GM06990 (cell line): ENCODE measurements around the gene ITM2C.

Experiments used
- DNase-seq: peaks from one replicate; pipeline ENCODE4 v3.0.0-alpha.2; 2011; ENCODE audit not compliant: insufficient read length; ENCODE audit errors: extremely low read depth
- H3K27me3 ChIP-seq: replicated peaks from 2 replicates; pipeline ENCODE4 v1.6.0; 2011; ENCODE audit warnings: low read length; ENCODE audit not compliant: control insufficient read depth, insufficient read depth
- H3K36me3 ChIP-seq: 2 replicates; pipeline ENCODE4 v1.5.1; 2011; ENCODE audit warnings: low read length; ENCODE audit not compliant: control insufficient read depth, insufficient read depth
- H3K4me3 ChIP-seq: replicated peaks from 2 replicates; pipeline ENCODE4 v1.5.1; 2011; ENCODE audit warnings: low read depth, mild to moderate bottlenecking, control low read depth, low read length
- TF ChIP-seq, protein P1 (sequence below): IDR thresholded peaks from 2 replicates; pipeline ENCODE4 v1.5.1; 2011; ENCODE audit warnings: low read length, control low read depth, mild to moderate bottlenecking, inconsistent platforms; ENCODE audit not compliant: insufficient read depth, poor library complexity, severe bottlenecking

Gene ITM2C

DNA sequence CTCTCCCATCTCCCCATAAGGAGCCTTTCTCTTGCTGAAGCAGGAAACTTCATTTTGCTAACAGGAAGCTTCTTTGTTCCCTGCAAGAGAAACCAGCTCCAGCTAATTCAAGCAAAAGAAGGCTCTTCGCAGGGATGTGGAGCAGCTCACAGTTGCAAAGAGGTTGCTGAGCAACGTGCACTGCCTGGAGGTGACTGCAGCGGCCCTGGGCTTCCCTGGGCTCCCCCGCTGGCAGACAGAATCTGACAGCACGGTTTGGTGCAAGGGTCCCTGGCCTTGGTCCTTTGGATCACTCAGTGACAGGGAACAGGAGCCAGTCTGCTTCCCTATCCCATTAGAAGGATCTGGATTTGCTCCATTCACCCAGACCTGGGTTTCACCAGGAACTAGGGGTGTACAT, 34.5 kb downstream of the ITM2C start:
- TF ChIP-seq, protein P1, sequence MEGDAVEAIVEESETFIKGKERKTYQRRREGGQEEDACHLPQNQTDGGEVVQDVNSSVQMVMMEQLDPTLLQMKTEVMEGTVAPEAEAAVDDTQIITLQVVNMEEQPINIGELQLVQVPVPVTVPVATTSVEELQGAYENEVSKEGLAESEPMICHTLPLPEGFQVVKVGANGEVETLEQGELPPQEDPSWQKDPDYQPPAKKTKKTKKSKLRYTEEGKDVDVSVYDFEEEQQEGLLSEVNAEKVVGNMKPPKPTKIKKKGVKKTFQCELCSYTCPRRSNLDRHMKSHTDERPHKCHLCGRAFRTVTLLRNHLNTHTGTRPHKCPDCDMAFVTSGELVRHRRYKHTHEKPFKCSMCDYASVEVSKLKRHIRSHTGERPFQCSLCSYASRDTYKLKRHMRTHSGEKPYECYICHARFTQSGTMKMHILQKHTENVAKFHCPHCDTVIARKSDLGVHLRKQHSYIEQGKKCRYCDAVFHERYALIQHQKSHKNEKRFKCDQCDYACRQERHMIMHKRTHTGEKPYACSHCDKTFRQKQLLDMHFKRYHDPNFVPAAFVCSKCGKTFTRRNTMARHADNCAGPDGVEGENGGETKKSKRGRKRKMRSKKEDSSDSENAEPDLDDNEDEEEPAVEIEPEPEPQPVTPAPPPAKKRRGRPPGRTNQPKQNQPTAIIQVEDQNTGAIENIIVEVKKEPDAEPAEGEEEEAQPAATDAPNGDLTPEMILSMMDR, result no peak
- DNase-seq, result no peak

DNA sequence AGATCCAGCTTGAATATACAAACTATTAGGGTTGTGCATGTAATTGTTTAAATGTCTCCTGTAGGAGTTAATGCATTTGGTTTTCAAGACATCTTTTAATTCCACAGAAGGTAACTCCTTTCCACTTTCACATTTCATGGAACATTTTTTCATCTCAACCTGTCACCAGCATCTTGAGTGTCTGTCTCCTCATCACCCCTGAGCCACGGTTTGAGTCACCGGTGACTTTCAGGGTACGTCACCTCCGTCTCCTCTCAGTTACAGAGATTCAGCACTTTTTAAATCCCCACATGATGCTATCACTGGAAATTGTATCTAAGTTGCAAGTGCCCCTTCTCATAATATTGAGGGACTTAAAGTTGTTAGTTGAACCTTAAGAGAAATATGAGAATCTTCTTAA, 35.0 kb downstream of the ITM2C start:
- Histone ChIP-seq H3K4me3 (no peak overlapping the region), H3K27me3 (no peaks in the 10 kb centered on the region), H3K36me3 (peaks cover 3% of the 10 kb centered on the region)
- TF ChIP-seq, protein P1, result no peak
- DNase-seq, result no peak

More for the DNA sequence above, 34.5 kb downstream of the ITM2C start:
- Histone ChIP-seq H3K27me3 (no peaks in the 10 kb centered on the region), H3K4me3 (no peak overlapping the region), H3K36me3 (0 out of 2 replicates have a peak, but pooled peaks cover 2% of the 10 kb centered on the region)

DNA sequence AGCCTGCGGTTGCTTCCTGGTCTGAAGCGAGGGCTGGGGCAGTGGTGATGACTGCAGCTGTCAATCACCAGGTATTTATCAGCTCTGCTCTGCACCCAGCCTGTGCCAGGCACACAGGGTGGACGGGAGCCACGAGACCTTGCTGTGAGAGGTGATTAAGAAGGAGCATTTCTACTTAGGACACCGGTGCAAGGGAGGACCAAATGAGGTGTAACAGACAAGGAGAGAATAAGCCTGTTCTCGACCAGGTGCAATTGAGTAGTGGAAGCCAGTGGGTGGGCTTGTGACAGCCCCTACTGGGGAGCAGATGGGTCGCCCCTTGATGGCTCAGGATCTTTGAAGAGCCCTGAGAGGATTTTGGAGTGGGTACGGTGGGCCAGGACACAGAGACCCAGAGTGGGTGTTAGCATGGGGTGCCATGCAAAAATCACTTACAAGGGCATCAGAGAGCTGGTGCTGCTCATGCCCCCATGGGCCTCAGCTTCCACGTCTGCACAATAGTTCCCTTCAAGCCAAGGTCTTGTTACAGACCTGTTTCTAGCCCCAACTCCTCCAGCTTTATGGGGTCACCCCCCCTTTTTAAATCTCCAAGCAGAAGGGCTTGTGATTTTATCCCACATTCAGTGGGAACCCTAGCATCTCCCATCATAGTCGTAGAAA, 35.7 kb downstream of the ITM2C start:
- no peaks in the 10 kb centered on the region for H3K27me3 ChIP-seq
- H3K4me3 ChIP-seq, result no peak overlapping the region
- TF ChIP-seq, protein P1, result no peak
- H3K36me3 ChIP-seq, result peaks cover 7% of the 10 kb centered on the region
- DNase-seq, result no peak

DNA sequence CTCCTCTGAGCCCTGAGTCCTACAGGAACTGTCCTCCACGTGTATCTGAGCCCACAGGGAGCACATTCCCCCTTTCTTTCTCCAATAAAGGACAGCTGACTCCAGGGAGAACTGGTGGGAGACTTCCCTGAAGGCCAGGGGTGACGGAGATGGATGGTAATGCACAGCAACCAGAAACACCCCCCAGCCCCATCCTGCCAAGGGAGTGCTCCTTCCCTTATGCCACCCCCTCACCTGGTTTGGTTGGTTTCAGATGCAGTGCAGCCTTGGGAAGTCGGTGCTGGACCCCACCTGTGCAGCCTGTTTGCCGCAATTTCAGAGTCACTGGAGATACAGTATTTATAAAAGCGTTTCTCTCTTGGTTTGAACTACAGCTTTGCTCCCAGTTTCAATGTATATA, 36.3 kb downstream of the ITM2C start:
- Histone ChIP-seq H3K27me3 (no peaks in the 10 kb centered on the region), H3K4me3 (no peak overlapping the region), H3K36me3 (peaks cover 13% of the 10 kb centered on the region)
- DNase-seq, result no peak
- TF ChIP-seq, protein P1, result no peak

DNA sequence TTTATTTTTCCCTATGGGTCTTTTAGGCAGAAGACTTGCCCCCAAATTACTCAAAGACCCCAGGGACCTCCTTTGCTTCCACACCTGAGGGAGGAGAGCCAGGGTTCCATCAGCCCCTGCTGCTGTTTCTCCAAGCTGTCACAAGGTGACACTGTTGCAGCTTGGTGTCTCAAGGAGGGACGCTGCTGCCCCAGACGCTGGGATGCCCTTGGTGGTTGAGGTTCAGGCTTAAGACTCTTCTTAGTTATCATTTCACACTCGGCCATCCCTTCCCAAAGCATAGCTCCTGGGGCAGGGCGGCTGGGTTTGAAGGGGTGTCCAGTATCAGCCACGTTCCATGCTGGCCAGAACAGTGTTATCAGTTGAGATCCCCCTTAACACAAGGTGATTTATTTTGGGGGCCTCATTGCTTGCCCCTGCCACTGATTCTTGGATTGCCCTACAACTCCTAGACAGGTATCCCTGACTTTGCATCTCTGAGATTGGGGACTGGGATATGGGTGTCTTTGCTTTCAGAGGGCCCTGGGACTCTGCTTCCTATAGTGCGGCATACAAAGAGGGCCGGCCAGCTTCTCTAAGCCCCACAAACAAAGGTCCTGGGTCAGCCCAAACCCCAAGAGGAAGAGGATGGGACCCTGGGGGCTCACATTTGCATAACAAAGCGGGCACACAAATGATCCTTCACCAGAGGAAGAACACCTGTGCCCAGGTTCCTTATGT, 37.6 kb downstream of the ITM2C start:
- DNase-seq, result peak; percentile 42
- Histone ChIP-seq H3K4me3 (no peak overlapping the region), H3K36me3 (peaks cover 19% of the 10 kb centered on the region), H3K27me3 (no peaks in the 10 kb centered on the region)
- TF ChIP-seq, protein P1, result peak; percentile 96
